ENCODE results near the gene MTHFD1.

The MTHFD1 gene

DNA sequence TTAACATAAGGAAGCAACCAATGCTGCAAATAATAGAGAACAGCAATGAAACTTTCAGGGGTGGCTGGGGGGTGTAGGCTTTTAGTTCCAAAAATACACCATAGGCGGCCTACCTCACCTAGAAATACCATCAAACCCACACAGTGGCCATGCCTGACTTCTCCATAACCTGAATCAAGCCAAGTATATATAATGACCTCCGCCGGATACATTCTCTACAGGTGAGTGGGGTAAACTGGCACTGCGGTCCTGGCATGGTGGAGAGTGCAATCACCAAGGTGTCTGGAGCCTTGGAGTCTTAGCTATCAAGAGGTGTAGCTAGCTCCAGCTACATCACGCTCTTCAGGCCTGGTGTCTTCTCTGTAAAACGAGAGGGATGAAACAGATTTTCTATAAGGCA, 114.3 kb downstream of the MTHFD1 start:
- FAIRE-seq = peak; percentile 55

GRCh38 chr14:64502887-64503433, 114.8 kb downstream of the MTHFD1 start:
- FAIRE-seq (peak; percentile 40), DNase-seq (ENCODE audit: insufficient read length, low spot score) (no peak)
- no peak for TF ChIP-seq PAX5 (IDR thresholded peaks at IDR 0.05; ENCODE audit: insufficient read depth, low read length, severe bottlenecking)
- TF ChIP-seq POLR2AphosphoS5 (IDR thresholded peaks at IDR 0.05; ENCODE audit: low read depth, low read length) = no peak
- no peak for TF ChIP-seq SPI1 (IDR thresholded peaks at IDR 0.05; ENCODE audit: low read depth, low read length)
- no peak for TF ChIP-seq POLR2A (IDR thresholded peaks at IDR 0.05; ENCODE audit: low read depth, low read length)
- no peak for TF ChIP-seq TAF1 (IDR thresholded peaks at IDR 0.05; ENCODE audit: low read depth, low read length)
- no peak for TF ChIP-seq POU2F2 (IDR thresholded peaks at IDR 0.05; ENCODE audit: low read depth, low read length)

More for the DNA sequence above, 114.3 kb downstream of the MTHFD1 start:
- DNase-seq (ENCODE audit: insufficient read length, low spot score) = no peak
- TF ChIP-seq SPI1 (IDR thresholded peaks at IDR 0.05; ENCODE audit: low read depth, low read length) (no peak), TAF1 (IDR thresholded peaks at IDR 0.05; ENCODE audit: low read depth, low read length) (no peak), POLR2AphosphoS5 (IDR thresholded peaks at IDR 0.05; ENCODE audit: low read depth, low read length) (no peak), POU2F2 (IDR thresholded peaks at IDR 0.05; ENCODE audit: low read depth, low read length) (no peak), PAX5 (IDR thresholded peaks at IDR 0.05; ENCODE audit: insufficient read depth, low read length, severe bottlenecking) (no peak), POLR2A (IDR thresholded peaks at IDR 0.05; ENCODE audit: low read depth, low read length) (no peak)

DNA sequence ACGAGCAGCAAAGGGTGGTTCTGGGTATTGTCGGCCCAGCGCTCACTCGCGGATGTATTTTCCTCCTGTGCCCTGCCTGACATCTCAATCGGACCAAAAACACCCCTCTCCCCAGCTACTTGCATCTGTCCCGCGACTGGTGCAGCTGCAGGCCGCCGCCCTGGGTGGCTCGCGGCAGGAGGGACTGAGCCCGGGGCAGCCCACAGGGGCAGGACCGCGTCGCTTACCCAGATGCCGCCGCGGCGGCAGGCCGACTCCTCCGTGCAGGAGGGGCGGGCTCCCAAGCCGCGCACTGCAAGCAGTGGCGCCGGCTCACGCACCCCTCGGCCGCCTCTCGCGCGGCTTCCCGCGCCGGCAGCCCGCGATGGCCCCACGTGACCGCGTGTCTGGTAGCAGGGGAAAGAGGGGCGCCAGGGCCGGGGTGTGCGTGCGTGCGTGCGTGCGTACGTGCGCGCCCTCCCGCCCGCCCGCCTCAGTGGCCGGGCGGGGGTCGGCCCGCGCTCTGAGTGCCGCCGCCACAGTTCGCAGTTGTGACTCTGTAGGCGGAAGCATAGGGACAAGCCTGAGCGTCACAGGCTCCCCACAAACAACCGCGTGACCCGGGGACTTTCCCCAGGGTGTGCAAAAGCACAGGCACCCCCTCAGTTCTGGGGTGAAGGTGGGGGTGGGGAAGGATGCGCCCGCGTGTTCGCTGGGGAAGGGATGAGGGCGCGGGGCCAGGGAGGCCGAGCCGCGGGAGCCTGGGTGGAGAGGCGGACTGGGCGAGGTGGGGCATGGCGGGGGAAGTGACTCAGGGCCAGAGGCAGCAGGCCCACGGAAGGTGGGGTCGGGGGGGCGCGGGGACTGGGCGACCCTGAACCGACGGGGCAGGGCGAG, 115.5 kb downstream of the MTHFD1 start, which contains the start of gene ZBTB25:
Gene ZBTB25 (minus strand): TSS at position 405 of the 876 bp plus-strand sequence. CDS start 13,305 bp downstream, outside the sequence.
- TF ChIP-seq TAF1 (IDR thresholded peaks at IDR 0.05; ENCODE audit: low read depth, low read length) (peak; percentile 77; the same call in 1 of the 2 replicates), PAX5 (IDR thresholded peaks at IDR 0.05; ENCODE audit: insufficient read depth, low read length, severe bottlenecking) (no peak), SPI1 (IDR thresholded peaks at IDR 0.05; ENCODE audit: low read depth, low read length) (no peak), POLR2A (IDR thresholded peaks at IDR 0.05; ENCODE audit: low read depth, low read length) (no peak), POLR2AphosphoS5 (IDR thresholded peaks at IDR 0.05; ENCODE audit: low read depth, low read length) (peak; percentile 49; the same call in 1 of the 2 replicates), POU2F2 (IDR thresholded peaks at IDR 0.05; ENCODE audit: low read depth, low read length) (peak; percentile 67)
- FAIRE-seq (peak; percentile 94), DNase-seq (ENCODE audit: insufficient read length, low spot score) (peak; percentile 63)

- FAIRE-seq (peak; percentile 76), DNase-seq (ENCODE audit: insufficient read length, low spot score) (peak; percentile 30)
- TF ChIP-seq POLR2A (IDR thresholded peaks at IDR 0.05; ENCODE audit: low read depth, low read length) (peak; percentile 90), TAF1 (IDR thresholded peaks at IDR 0.05; ENCODE audit: low read depth, low read length) (peak; percentile 63), POLR2AphosphoS5 (IDR thresholded peaks at IDR 0.05; ENCODE audit: low read depth, low read length) (peak; percentile 85), PAX5 (IDR thresholded peaks at IDR 0.05; ENCODE audit: insufficient read depth, low read length, severe bottlenecking) (no peak), SPI1 (IDR thresholded peaks at IDR 0.05; ENCODE audit: low read depth, low read length) (0 out of 2 replicates have a peak, but pooled peaks have one; percentile 35), POU2F2 (IDR thresholded peaks at IDR 0.05; ENCODE audit: low read depth, low read length) (no peak)
These were observed 116.2 kb downstream of the MTHFD1 start, which contains the start of gene ZBTB1 for GRCh38 chr14:64504310-64504896. TSS of gene ZBTB1 (plus strand) at chr14:64504770. CDS start at chr14:64521505, 16,735 bp downstream.

DNA sequence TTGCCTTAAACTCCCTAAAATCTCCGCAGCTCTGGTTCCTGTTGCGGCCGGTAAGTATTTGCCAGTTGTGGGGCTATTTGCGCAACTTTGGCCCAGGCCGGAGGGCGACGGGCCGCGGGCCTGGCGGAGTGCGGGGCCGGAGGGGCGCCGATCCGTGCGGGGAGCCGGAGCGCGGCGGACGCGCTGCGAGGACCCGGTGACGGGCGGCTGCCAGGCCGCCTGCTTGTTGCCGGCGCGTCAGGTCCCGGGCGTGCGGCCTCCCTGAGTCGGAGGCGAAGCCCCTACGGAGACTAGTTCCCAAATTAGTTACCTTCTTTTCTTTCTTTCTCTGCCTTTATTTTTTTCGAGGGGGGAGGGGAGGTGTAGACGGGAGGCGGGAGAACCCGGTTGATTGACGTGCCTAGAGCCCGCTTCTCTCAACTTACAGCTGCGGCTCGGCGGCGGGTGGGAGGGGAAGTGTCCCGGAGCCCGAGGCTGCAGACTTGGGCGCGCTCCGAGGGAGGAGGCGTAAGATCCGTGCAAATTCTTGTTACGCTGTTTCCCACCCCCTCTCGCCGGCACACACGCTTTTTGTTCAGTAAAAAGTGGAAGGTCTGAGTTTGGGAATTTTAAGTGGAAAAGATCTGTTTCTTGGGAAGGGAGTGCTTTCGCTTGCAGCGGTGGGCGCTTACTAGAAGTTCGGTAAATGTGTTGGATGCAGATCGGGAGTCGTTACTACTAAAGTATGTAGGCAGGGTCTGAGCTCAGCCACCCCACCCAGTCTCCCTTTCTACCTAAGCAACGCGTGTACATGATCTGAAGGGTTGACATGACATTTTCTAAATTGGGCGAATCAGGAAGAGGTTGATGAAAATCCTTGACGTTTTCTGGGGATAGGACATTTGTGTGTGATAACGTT, 117.0 kb downstream of the MTHFD1 start:
- DNase-seq (ENCODE audit: insufficient read length, low spot score) (peak; percentile 44), FAIRE-seq (peak; percentile 16)

GRCh38 chr14:64506721-64507120, 118.6 kb downstream of the MTHFD1 start:
- TF ChIP-seq PAX5 (IDR thresholded peaks at IDR 0.05; ENCODE audit: insufficient read depth, low read length, severe bottlenecking) (no peak), POU2F2 (IDR thresholded peaks at IDR 0.05; ENCODE audit: low read depth, low read length) (no peak), SPI1 (IDR thresholded peaks at IDR 0.05; ENCODE audit: low read depth, low read length) (0 out of 2 replicates have a peak, but pooled peaks have one; percentile 24), POLR2A (IDR thresholded peaks at IDR 0.05; ENCODE audit: low read depth, low read length) (no peak)
- no peak for FAIRE-seq
- DNase-seq (ENCODE audit: insufficient read length, low spot score) = no peak

More for the DNA sequence above, 117.0 kb downstream of the MTHFD1 start:
- TF ChIP-seq POLR2A (IDR thresholded peaks at IDR 0.05; ENCODE audit: low read depth, low read length) = peak; percentile 2; the same call in 1 of the 2 replicates
- peak; percentile 71 for TF ChIP-seq SPI1 (IDR thresholded peaks at IDR 0.05; ENCODE audit: low read depth, low read length)
- TF ChIP-seq TAF1 (IDR thresholded peaks at IDR 0.05; ENCODE audit: low read depth, low read length) = no peak
- TF ChIP-seq POU2F2 (IDR thresholded peaks at IDR 0.05; ENCODE audit: low read depth, low read length) = no peak; the same call in 1 of the 2 replicates
- no peak for TF ChIP-seq PAX5 (IDR thresholded peaks at IDR 0.05; ENCODE audit: insufficient read depth, low read length, severe bottlenecking)
- TF ChIP-seq POLR2AphosphoS5 (IDR thresholded peaks at IDR 0.05; ENCODE audit: low read depth, low read length) = no peak; the same call in 1 of the 2 replicates

DNA sequence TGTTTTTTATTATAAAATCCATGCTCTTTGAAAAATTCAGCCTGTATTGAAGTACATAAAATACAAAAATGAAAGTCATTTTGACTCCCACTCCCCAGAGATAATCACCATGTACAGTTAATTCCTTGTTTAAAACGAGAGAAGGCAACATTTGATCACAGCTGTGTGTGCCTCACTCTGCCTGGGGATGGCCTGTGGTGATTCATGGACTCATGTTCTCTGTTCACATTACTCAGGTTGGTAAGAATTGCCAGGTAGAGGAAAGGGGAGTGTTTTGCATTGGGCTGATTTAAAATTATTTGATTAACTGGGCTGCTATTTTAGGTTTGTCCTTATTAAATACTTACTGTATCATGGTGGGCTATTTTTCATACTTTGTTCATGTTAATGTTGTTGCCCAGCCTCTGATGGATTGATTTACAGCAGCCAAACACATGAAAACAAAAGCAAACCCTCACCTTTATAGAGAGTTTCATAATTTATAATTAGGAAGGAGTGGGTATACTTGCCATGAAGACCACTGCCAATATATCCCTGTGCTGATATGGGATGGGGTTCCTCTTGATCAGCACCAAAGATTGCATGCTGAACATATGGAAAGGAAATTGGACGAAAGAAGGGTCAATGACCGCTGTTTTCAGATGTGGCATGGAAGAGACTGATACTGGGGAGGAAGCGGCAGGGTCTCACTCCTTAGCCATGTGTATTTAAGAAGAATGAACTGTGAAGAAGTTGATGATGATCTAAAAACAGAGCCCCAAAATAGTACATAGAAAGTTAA, 119.4 kb downstream of the MTHFD1 start:
- TF ChIP-seq TAF1 (IDR thresholded peaks at IDR 0.05; ENCODE audit: low read depth, low read length) = no peak
- DNase-seq (ENCODE audit: insufficient read length, low spot score) (no peak), FAIRE-seq (peak; percentile 13)
